Measurements from ENCODE around the gene PCTP. TPM values are rescaled to one million over a fixed set of nuclear protein-coding genes. Genes with fewer than 3 reads are reported as not detected.

The PCTP gene
- total and polyA plus RNA-seq, 12 donors = 7.2 to 31.7 (median 13.1) TPM

- no peaks in the 10 kb centered on the region for H3K9me3 ChIP-seq (replicated peaks in 1 of 3)
- H3K4me3 ChIP-seq = no peak overlapping the region
- DNase-seq = no peak
- no peak overlapping the region for H3K27ac ChIP-seq
- H3K36me3 ChIP-seq (replicated peaks in 1 of 2) = no peaks in the 10 kb centered on the region
- intact Hi-C loops (cut with DNase I) = no loop called here
- 65 to 72% (median 72%) methylated on average over 12 of the region's 12 CpGs for WGBS, 4 donors
- peaks cover 0 to 6% of the 10 kb centered on the region in 2 donors for H3K4me1 ChIP-seq (replicated peaks in 1 of 2)
- TF ChIP-seq POLR2A (IDR thresholded peaks at IDR 0.05) = no peak
- TF ChIP-seq CTCF (IDR thresholded peaks at IDR 0.05) = no peak
- no peaks in the 10 kb centered on the region for H3K27me3 ChIP-seq
These were observed 8.4 kb upstream of the PCTP start for GRCh38 chr17:55742272-55743102.

GRCh38 chr17:55743103-55743679 is 7.7 kb upstream of the PCTP start:
- Histone ChIP-seq H3K27ac (no peak overlapping the region), H3K36me3 (replicated peaks in 1 of 2) (no peaks in the 10 kb centered on the region), H3K27me3 (no peaks in the 10 kb centered on the region), H3K4me3 (no peak overlapping the region), H3K9me3 (replicated peaks in 1 of 3) (no peaks in the 10 kb centered on the region), H3K4me1 (replicated peaks in 1 of 2) (peaks cover 0 to 6% of the 10 kb centered on the region in 2 donors)
- intact Hi-C loops (cut with DNase I) = no loop called here
- DNase-seq = peak in 5 of 7 donors; percentile 54 to 74 (median 63)
- TF ChIP-seq CTCF (IDR thresholded peaks at IDR 0.05) (no peak), POLR2A (IDR thresholded peaks at IDR 0.05) (no peak)
- WGBS, 4 donors = 40 to 59% (median 43%) methylated on average over 3 of the region's 3 CpGs

GRCh38 chr17:55745258-55745657 is 5.6 kb upstream of the PCTP start:
- Histone ChIP-seq H3K36me3 (replicated peaks in 1 of 2) (no peaks in the 10 kb centered on the region), H3K27me3 (no peaks in the 10 kb centered on the region), H3K4me1 (replicated peaks in 1 of 2) (peaks cover under 1 to 6% of the 10 kb centered on the region in 2 donors), H3K9me3 (replicated peaks in 1 of 3) (no peaks in the 10 kb centered on the region), H3K4me3 (no peak overlapping the region), H3K27ac (no peak overlapping the region)
- intact Hi-C loops (cut with DNase I) = no loop called here
- WGBS, 4 donors = 90 to 92% (median 91%) methylated on average over 1 of the region's 1 CpG
- DNase-seq = no peak
- TF ChIP-seq POLR2A (IDR thresholded peaks at IDR 0.05) (no peak), CTCF (IDR thresholded peaks at IDR 0.05) (no peak)

- 84 to 95% (median 87%) methylated on average over 1 of the region's 1 CpG for WGBS, 4 donors
- H3K36me3 ChIP-seq (replicated peaks in 1 of 2) = no peaks in the 10 kb centered on the region
- DNase-seq = no peak
- H3K9me3 ChIP-seq (replicated peaks in 1 of 3) = no peaks in the 10 kb centered on the region
- H3K27me3 ChIP-seq = no peaks in the 10 kb centered on the region
- TF ChIP-seq CTCF (IDR thresholded peaks at IDR 0.05) = no peak
- no peak for TF ChIP-seq POLR2A (IDR thresholded peaks at IDR 0.05)
- intact Hi-C loops (cut with DNase I) = no loop called here
- H3K27ac ChIP-seq = no peak overlapping the region
- H3K4me3 ChIP-seq = no peak overlapping the region
- H3K4me1 ChIP-seq (replicated peaks in 1 of 2) = peaks cover 6% of the 10 kb centered on the region in 2 donors
These were observed 4.4 kb upstream of the PCTP start for GRCh38 chr17:55746466-55746865.
